Fibroblast of skin of abdomen (primary cell): ENCODE data around the gene SVIL.
A peak's percentile ranks its signal among the peaks of the same experiment; 100 is the strongest.
"Not testable (repeated sequence)": the region's sequence is repeated elsewhere in the genome, so short reads cannot be mapped to it uniquely, and the experiment has no call there.

Source experiments
- DNase-seq: peaks from one replicate; pipeline ENCODE4 v3.0.0-alpha.2; 2013

SVIL gene

DNA sequence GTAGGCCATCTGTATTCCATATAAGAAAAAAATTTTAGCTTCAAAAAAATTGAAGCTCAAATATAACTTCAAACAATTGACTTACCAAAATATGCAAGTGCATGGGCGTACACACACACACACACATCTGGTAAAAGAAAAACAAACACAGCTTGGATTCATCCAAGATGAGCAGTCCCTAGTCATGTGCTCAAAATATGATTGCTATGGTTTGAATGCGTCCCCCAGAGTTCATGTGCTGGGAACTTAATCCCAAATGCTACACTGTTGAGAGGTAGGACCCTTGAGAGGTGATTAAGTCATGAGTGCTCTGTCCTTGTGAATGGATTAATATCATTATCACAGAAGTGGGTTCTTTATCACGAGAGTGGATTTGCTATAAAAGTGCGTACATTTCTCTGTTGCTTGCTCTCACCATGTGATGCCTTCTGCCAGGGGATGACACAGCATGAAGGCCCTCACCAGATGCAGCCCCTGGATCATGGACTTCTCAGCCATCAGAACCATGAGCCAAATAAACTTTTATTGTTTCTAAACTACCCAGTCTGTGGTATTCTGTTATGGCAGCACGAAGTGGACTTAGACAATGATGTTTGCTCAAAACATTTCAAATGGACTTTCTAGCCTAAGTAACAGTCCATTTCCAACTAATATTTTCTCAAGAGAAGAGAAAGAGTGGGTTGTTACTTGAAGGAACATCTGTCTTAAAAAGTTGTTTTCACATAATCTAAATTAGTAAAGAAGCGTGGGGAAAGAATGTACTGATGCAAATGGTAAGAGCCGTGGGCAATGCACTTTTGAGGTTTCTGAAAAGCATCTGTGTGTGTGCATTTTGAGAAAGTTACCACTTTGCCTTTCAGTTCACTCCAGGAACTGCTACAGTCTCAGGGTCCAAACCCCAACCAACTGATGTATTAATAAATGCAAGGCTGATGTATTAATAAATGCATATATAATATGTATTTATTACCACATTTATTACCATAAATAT, 15.1 kb upstream of the SVIL start:
- DNase-seq: peak; percentile 75

DNA sequence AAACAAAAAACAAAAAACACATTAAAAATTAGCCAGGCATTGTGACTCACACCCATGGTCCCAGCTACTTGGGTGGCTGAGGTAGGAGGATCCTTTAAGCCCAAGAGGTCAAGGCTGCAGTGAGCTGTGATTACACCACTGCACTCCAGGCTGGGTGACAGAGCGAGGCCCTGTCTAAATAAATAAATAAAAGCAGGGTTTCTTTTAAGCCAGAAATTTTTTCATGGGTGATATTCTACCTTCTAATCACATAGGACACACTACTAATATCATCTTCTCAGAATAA, 14.2 kb upstream of the SVIL start:
- no peak for DNase-seq

DNA sequence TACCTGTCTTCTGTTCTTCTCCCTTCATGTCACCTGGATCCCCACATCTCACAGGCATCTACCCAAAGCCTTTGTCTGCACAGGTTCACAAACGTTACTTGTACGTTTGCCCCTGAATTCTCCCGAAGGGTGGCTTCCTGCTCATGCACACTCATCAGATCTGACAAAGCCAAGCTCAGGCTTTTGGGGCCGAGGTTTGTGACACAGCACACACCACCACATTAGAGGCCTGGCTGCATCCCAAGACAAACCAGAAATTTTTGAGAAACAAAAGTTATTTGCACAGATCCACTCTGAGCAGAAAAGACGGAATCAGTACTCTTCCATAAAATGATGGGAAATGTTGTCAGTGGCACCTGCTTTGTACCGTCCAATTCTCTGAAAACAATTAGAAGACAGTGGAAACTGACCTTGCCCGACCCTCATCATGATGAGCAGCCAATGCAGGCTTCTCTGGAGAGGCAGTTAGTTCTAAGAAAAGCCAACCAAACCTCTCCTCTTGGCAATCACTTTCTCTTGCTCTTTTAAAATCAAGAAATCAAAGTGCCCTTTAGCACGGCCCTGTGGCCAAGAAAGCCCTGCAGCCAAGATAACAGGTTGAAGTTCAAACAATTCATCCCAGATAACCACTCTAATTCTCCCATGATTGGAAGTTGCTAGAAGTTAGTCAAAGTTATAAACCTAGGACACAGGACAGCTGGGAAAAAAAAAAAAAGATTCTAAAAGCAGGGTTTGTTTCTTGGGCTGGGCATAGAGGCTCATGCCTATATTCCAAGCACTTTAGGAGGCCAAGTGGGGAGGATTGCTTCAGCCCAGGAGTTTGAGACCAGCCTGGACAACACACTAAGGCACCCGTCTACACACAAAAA, 13.6 kb upstream of the SVIL start:
- peak; percentile 35 for DNase-seq

- DNase-seq: no peak
Observed at GRCh38 chr10:29647478-29647877, 12.7 kb upstream of the SVIL start.

DNA sequence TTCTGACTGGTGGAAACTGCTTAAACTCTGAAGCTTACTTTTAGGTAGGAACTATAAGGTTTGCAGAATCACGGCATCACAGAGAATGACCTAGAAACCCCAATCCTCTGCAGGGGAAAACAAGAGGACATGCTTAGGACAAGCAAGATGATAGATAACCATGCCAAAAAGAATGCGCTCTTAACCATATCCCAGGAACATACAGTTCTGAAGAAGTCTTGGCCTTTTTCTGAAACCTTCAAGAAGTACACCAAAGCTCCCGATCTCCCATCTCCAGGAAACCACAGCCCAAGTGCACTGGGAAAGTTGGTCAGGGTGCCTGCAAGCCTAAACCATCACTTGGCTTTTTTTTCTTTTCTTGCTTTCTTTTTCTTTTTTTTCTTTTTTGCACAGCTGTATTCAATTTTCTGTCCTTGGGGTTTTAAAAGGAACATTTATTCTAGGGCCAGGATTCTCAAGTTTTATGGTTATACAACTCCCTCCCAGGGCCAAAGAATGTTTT, 12.2 kb upstream of the SVIL start:
- peak; percentile 69 for DNase-seq

GRCh38 chr10:29646238-29646902, 11.6 kb upstream of the SVIL start:
- DNase-seq: peak; percentile 39

GRCh38 chr10:29643771-29644501, 9.2 kb upstream of the SVIL start:
- no peak for DNase-seq

- DNase-seq: peak; percentile 17
Observed at GRCh38 chr10:29642990-29643389, 8.2 kb upstream of the SVIL start.

DNA sequence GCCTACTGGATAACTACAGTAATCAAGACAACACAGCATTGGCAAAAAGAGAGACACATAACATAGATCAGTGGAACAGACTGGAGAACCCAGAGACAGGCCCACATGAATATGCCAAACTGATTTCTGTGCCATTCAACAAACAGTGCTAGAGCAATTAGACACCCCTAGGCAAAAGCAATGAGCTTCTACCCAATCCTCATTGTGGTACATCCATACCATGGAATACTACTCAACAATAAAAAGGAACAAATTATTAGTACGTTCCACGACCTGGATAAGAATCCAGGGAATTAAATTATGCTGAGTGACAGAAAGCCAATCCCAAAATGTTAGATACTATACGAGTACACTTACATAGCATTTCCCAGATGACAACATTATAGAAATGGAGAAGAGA, 2.8 kb upstream of the SVIL start:
- DNase-seq: no peak

GRCh38 chr10:29636178-29636577, 1.4 kb upstream of the SVIL start:
- DNase-seq: peak; percentile 51

- peak; percentile 23 for DNase-seq
Observed at GRCh38 chr10:29635711-29636144, 957 bp upstream of the SVIL start.

GRCh38 chr10:29634105-29634504, 666 bp downstream of the SVIL start:
- no peak for DNase-seq

GRCh38 chr10:29631049-29631339, 3.8 kb downstream of the SVIL start:
- no peak for DNase-seq

GRCh38 chr10:29630205-29631048, 4.3 kb downstream of the SVIL start:
- DNase-seq: no peak

GRCh38 chr10:29628912-29629526, 5.8 kb downstream of the SVIL start:
- no peak for DNase-seq

GRCh38 chr10:29628311-29628710, 6.5 kb downstream of the SVIL start:
- no peak for DNase-seq

DNA sequence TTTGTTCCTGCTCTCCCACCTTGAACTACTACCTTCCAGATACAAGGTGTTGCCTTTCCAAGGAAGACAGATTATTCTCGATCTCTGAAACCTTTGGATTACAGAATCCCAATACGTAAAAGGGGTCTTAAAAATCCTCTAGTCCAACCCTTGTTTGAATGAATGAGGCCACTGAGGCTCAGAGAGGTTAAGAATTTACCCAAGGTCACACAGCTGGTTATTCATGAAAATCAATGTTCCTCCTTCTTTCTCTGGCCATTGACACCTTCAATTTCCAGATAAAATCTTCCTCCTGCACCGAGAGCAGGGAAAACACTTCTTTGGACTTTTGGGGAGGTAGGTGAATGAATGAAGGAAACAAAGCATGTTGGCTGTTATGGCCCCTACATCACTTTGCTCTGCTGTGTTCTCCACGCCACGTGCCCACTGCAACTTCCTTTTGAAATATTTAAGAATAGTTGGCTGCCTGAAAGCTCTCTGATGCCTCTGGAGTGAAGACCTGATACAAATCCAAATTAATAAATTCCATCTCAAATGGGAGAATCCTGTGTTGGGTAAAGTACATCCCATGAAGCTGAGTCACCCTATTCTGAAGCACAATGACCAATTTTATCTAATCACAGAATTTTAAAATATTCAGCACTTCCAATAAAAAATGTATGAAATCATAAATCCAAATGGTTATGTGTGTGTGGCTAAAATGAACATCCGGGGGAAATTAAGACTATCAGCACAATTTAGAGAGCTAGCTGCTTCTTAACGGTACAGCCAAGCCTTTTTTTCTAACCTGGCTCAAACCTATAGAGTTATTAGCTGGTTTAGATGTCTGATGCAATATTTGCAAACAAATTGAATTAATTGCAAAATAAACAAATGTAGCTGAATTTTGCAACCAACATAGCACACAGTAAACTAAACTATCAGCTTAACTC, 7.3 kb downstream of the SVIL start:
- DNase-seq: peak; percentile 68

GRCh38 chr10:29624357-29624756, 10.4 kb downstream of the SVIL start:
- not testable (repeated sequence) for DNase-seq

- no peak for DNase-seq
Observed at GRCh38 chr10:29623797-29624196, 11.0 kb downstream of the SVIL start.
